Measurements from ENCODE around the gene LINGO4.

LINGO4 gene

DNA sequence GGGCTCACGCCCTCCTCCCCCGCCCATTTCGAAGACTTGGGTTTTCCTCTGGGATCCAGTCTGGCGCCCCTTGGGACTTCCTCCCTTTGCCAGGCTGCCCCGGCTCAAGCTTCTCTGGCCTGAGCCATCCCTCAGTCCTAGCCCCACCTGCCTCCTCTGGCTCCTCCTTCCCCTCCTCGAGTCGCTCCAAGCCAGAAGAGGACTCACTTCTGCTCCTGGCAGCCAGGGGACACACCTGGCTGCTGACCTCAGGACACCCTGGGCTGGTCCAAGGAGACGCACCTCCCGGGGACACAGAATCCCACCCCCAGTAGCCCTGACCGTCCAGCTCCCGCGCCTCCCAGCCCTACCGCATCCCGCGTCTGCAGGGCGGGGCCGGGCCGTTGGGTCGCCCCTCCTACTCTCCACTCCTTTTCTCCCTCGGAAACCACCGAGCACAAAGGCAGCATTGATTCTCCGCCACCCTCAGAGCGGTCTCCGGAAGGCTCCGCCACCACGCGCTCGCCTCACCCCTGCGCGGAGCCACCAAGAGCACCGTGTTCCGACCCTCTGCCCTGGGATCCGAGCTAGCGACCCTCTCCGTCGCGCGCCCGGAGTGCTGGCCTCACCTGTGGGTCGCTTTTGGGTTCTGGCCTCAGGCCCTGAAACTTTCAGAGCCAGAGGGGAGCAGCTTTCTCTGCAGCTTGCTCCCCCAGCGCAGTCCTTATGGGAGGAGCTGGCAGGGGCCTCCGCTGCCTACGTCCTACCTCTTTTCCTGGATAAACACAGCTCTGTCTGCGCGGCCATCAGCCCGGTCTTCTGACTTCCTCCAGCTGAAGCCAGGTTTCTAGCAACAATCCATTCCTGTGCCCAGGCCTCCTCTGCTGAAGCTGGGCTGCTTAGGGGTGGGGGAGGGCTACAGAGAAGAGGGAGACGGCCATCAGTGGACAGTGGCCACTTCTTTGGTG, 34.5 kb upstream of the LINGO4 start, which contains the start of gene C2CD4D:
C2CD4D (minus strand) TSS at position 364 of the 947 bp plus-strand sequence. CDS start 831 bp downstream, outside the sequence.
- peak; percentile 69 for DNase-seq (ENCODE audit: low read depth)
- TF ChIP-seq, protein P1, sequence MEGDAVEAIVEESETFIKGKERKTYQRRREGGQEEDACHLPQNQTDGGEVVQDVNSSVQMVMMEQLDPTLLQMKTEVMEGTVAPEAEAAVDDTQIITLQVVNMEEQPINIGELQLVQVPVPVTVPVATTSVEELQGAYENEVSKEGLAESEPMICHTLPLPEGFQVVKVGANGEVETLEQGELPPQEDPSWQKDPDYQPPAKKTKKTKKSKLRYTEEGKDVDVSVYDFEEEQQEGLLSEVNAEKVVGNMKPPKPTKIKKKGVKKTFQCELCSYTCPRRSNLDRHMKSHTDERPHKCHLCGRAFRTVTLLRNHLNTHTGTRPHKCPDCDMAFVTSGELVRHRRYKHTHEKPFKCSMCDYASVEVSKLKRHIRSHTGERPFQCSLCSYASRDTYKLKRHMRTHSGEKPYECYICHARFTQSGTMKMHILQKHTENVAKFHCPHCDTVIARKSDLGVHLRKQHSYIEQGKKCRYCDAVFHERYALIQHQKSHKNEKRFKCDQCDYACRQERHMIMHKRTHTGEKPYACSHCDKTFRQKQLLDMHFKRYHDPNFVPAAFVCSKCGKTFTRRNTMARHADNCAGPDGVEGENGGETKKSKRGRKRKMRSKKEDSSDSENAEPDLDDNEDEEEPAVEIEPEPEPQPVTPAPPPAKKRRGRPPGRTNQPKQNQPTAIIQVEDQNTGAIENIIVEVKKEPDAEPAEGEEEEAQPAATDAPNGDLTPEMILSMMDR (conservative IDR thresholded peaks at IDR 0.05; ENCODE audit: low read depth, low read length): no peak
- H3K4me3 ChIP-seq (ENCODE audit: low read length): peak within 1 kb of the TSS; percentile 45

DNA sequence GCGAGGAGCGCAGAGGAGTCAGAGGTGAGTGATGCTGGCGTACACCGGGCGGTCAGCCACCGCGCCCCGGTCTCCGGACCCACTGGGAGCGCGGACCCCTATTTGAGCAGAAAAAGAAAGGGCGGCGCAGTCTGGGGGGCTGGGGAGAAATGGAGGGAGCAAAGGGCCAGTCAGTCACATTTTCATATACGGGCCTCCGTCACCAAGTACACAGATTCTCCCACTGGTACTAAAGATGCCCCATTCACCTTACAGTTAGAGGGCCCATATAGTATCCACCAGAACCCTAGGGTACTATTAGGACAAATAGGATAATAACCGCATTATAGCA, 33.8 kb upstream of the LINGO4 start:
- TF ChIP-seq, protein P1 (conservative IDR thresholded peaks at IDR 0.05; ENCODE audit: low read depth, low read length): no peak
- peak overlapping the region; percentile 45 for H3K4me3 ChIP-seq (ENCODE audit: low read length)
- DNase-seq (ENCODE audit: low read depth): no peak

DNA sequence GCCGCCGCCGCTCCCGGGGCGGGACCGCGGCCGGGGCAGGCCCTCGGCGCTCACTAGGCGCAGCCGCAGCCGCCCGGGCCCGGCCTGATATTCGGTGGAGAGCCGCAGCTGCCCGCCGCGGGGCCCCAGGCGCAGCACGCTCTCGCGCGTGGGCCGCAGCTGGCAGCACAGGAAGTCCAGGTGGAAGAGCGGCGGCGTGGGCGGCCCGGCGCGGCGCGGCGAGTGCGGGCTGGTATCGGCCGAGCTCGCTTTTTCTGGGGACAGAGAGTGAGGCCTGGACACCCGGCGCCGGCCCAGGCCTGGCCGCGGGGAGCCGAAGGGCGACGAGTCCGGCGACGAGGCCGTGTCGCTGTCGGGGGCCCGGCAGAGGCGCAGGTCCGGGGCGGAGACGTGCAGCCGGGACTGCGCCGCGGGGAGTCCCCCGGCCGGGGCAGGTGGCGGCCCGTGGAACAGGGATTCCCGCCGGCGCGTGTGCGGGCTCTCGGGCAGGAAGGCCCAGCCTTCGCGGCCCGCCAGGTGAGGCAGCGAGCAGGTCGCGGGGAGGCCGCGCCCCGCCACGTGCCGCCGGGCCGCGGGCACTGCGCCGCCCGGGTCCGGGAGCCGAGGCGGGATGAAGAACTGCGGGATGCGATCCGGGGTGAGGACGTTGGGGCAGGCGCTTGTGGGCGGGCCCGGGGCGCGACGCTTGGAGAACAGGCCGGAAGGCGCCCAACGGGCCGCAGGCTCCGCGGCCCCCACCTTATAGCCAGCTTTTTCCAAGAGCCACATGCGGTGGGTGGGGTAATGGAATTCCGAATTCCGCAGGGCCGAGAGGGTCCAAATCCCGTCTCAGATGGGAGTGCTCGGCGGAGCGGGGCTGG, 33.2 kb upstream of the LINGO4 start:
- TF ChIP-seq, protein P1 (conservative IDR thresholded peaks at IDR 0.05; ENCODE audit: low read depth, low read length): no peak

DNA sequence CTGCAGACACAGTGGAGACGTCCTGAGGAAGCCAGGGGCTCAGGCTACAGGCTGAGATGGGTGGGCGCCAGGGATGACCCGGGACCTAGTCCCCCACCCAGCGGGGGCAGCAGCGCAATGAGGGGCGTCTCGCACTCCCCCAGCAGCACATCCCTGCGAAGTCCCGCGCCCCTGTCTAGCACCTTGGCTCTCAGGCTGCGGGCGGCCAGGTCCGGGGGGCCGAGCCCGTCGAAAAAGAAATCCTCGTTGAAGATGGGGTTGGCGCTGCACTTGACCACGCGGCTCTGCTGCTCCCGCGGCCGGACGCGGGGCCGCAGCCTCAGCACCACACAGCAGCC, 32.6 kb upstream of the LINGO4 start:
- DNase-seq (ENCODE audit: low read depth): no peak
- H3K4me3 ChIP-seq (ENCODE audit: low read length): no peak overlapping the region
- TF ChIP-seq, protein P1 (conservative IDR thresholded peaks at IDR 0.05; ENCODE audit: low read depth, low read length): no peak

More for the DNA sequence above, 33.2 kb upstream of the LINGO4 start:
- no peak overlapping the region for H3K4me3 ChIP-seq (ENCODE audit: low read length)
- no peak for DNase-seq (ENCODE audit: low read depth)

DNA sequence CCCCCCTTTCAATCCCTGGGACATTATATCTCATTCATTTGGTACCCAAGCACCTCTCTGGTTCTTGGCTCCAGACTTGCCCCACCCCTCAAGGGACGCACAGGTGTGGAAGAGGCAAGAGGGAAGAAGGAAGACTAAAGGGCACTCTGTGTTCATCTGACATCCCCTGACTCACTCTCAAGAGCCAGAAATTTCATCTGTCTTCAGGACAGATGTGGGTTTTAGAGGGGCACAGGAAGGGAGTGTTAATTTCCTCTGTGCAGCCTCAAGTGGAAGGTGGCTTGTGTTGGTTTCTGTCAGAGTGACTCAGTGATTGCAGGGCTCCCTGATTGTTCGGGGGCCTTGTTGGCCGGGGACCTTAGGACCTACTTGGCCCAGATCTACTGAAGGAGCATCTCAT, 32.0 kb upstream of the LINGO4 start:
- no peak overlapping the region for H3K4me3 ChIP-seq (ENCODE audit: low read length)
- TF ChIP-seq, protein P1 (conservative IDR thresholded peaks at IDR 0.05; ENCODE audit: low read depth, low read length): no peak
- DNase-seq (ENCODE audit: low read depth): no peak

DNA sequence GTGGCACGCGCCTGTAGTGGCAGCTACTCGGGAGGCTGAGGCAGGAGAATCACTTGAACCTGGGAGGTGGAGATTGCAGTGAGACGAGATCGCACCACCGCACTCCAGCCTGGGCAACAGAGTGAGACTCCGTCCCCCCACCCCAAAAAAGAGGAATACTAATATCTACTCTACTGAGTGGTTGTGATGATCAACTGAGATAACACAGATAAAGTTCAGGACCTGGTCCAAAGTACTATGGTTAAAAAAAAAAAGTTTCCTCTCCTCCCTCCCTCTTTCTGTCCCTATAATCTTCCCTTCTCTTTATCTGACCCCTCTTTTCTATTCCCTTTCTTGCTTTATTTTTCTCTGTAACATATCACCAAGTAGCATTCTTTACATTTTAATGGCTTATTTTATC, 30.4 kb upstream of the LINGO4 start:
- TF ChIP-seq, protein P1 (conservative IDR thresholded peaks at IDR 0.05; ENCODE audit: low read depth, low read length): no peak
- DNase-seq (ENCODE audit: low read depth): no peak
- H3K4me3 ChIP-seq (ENCODE audit: low read length): no peak overlapping the region
